Stimulated activated CD8-positive, alpha-beta memory T cell treated with anti-CD3 and anti-CD28 coated beads, Interleukin-15, amount 100 ng/mL, for 1 hour (primary cell): ENCODE results near the gene FRMD4B.

ENCODE experiments used
- DNase-seq: peaks from one replicate; pipeline ENCODE4 v3.0.0-alpha.2; 2020; ENCODE audit warnings: low read depth

Gene FRMD4B

DNA sequence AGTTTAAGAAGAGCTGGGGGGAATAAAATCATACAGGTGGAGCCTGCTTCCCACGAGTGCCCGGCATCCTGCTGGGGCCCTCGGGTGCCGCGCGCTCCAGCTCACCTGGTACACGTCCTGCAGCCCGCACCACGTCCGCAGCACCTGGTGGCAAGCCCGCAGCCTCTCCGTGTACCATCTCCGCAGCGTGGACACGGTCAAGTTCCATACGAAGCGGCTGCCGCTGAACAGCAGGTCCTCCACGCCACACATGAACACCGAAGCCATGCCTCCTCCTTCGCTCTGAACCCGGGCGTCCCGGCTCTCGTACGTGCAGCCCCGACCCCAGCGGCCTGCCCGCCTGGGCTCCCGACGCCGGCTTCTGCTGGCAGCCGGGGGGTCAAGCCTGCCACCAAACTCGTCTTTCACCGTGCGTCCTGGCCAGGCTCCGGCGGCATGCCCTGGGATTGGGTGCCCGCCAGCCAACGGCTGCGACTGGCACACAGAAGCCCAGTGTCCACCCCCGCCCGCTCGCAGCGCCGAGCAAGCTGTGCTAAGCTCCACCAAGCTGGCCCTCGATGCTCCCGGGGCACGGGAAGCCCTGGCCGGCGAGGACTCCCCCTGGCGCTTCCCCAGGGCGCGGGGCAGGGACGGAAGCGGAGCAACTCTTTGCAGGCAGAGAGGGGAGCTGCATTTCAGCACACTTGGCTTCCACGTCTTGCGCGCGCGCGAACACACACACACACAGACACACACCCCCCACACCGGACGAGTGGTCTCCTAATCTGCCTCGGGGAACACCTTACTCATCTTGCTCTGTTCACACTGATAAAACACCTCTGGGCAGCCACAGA lies at the start of gene FRMD4B:
TSS of gene FRMD4B (minus strand) at position 366 of the 833 bp plus-strand sequence. CDS start at position 267, 99 bp downstream.
- DNase-seq, result no peak

DNA sequence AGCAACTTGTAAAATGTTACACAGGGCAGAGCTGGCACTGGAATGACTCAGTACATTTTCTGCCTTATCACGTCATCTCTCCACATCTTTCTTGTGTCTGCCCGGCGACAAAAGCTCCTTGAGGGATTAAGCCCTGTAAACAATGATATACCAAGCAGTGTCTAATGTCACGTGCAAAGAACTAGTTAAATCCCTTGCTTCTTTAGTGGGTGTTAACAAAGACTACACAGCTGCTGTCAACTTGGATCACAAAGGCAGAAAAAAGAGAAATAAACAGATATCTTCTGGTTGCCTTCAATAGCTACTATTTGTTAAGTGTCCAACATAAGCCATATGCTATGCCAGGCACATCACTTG lies 48.1 kb upstream of the FRMD4B start:
- DNase-seq, result no peak

DNA sequence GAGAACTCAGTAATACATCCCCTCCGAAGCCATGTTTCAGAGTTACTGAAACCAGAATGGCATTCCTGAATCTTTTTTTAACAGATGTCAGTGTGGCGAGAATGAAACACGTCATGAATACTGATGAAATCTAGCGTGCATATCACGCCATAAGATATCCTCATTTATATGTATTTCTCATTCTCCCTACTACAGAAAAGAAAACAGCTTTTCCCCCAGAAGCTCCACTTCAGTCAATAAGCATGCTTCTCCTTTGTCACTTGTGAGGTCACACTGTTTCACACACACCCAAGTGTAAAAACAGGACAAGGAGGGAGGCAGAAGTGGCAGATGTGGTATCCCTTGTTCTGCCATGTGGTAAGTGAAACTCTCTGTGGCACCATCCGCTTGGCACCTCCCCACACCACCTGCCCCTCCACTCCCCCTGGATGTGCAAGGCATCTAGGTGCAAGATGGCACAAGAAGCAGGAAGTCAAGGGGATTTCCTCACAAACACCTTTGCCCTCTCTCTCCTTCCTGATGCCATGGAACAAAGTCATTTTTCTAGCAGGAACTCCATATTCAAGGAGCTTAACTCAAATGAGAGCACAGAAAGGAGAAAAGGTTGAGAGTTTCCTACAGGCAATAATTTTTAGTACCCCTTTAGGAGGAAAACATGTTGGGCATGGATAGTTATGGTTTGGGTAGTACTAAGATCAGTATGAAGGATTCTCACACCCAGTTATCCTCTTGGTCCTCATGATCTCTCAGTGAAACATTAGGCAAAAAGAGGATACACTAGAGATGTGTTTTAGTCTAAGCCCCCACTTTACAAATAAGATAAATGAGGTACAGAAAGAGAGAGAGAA lies 47.5 kb upstream of the FRMD4B start:
- DNase-seq, result no peak

DNA sequence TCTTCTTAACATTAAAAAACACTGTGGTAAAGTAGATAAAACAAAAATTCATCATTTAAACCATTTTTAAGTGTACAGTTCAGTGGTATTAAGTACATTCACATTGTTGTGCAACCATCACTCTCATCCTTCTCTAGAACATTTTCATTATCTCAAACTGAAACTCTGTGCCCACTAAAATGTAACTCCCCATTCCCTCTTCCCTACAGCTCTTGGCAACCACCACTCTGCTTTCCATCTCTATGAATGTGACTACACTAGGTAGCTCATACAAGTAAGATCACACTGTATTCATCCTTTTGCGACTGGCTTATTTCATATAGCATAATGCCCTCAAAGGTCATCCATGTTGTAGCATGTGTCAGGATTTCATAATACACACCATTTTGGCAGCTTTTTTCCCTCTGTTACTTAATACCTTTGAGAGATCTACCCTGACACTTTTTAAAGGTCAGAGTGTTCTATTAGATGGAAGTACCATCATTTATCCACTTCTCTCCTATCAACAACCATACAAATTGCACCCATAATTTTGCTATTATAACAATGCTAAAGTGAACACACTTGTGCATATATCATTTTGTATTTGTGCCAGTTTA lies 42.9 kb upstream of the FRMD4B start:
- DNase-seq, result no peak

DNA sequence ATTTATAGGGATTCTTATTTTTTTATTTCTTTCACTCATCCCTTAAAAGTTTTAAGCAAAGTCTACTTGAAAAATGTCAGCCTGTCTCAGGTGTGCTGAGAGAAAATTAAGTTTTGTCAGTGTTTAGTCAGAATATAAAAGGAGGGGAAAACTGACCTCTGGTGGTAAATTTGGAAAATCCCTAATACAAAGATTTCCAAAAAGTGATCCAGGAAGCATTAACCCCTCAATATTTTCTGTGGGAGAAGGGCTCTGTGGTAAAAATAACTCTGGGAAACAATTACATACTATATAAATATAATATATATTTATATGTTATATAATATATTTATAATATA lies 41.0 kb upstream of the FRMD4B start:
- DNase-seq, result no peak

DNA sequence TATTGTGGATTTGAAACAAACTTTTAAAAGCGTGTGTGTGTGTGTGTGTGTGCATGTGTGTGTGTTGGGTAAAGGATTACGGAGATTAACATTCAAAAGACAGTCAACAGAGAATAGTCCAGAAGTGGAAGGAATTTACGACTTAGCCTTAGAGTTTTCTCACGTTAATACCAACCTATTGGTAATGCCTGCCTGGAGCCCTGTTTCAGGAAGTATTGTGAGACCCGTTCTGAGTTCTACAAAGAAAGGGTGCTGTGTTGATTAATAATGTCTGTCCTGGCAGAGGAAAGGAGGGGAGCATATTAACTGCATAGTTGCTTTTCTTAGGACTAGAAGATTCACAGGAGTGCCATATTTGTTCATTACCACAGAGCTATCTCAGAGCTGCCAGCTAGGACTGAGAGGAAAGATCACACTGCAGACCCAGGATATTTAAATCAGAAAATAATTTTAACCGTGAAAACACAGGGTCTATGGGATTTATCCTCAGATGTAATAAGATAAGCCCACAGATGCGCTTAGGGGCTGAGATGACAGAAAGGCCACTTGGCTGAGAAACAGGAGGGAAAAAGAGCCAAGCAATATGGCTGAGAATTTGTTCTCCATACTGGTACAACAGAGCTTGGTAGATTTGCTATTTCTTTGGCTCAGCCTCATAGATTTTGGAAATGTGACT lies 40.5 kb upstream of the FRMD4B start:
- no peak for DNase-seq

DNA sequence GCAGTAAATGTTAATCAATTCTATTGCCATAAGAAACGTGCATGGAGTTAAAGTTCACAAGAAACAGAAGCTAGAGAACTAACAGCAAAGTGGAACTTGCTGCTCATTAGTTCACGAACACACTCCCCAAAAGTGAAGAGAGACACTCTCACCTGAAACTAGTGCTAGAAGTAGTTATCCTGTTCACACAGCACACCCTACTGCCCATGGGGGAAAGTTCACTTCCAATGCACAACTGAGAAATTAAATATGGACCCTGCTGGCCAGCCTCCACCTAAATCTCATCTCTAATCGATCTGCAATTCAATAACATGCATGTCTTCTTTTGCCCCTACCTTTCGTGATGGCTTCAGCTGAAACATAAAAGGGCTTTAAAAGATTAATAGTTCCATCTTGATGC lies 39.4 kb upstream of the FRMD4B start:
- no peak for DNase-seq

DNA sequence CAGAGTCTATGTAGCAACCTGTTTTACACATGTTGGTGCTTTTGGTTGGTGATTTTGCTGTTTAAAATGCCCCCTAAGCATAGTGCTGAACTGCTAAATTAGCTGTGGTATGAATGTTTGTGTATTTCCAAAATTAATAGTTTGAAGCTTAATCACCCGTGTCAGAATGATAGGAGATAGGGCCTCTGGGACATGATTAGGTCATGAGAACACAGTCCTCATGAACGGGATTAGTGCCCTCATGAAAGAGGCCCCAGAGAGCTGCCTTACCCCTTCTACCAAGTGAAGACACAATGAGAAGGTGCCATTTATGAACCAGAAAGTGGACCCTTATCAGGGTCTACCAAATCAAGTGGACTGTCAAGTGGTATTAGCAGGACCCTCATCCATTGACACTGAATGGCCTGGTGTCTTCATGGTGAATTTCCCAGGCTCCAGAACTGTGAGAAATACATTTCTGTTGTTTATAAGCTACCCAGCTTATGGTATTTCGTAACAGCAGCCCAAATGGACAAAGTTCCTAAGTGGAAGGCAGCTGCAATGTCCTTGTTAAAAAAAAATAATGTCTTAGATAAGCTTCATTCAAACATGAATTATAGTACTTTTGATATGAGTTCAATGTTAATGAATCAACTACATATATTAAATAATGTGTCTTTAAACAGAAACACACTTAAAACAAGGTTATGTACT lies 37.7 kb upstream of the FRMD4B start:
- DNase-seq, result no peak

DNA sequence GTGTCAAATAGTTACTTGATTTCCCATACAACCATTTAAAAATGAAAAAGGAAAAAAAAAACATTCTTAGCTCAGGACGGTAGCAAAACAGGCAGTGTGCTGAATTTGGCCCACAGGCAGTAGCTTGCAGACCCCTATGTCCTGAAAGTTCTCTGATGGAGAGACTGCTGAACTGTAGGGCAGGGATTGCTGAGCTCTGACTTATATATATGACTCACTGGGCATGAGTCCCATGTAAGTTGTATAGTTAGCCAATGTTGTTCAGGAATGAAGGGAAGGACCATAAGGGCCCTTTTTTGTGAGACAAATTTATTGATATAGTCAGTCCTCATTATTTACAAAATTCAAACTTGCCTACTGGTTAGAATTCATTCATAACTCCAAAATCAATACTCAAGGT lies 36.9 kb upstream of the FRMD4B start:
- DNase-seq, result no peak

DNA sequence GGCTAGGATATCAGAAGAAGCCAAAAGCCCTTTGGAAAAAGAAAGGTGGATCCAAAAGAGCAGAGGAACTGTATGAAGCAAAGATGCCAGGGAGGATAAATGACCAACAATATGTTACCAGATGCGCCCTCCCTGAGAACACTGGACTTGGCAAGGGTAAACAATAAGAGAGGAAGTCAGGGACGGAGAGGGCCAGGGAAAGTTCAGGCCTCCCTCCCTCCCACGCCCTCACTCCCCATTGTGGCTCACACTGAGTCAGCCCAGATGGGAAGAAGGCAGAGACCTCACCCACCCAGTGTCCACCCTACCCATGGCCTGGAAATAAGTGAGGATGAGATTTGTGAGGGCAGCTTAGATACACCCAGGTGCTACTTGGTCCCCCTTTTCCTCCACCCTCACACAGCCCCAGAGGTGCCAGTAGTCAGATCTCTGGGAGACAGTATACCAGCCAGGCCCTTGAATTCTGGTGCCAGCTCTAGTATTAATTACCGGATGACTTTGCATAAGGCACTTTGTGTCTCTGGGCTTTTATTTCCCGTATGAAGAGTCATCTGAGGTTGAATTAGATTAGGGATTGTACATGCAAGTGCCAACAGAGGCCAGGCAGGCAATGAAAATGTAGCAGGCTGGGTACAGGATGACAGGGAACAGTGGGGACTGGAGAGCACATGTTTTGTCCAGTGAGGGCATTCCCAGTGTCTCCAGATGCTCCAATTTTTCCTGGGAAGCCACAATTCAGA lies 35.1 kb upstream of the FRMD4B start:
- no peak for DNase-seq

DNA sequence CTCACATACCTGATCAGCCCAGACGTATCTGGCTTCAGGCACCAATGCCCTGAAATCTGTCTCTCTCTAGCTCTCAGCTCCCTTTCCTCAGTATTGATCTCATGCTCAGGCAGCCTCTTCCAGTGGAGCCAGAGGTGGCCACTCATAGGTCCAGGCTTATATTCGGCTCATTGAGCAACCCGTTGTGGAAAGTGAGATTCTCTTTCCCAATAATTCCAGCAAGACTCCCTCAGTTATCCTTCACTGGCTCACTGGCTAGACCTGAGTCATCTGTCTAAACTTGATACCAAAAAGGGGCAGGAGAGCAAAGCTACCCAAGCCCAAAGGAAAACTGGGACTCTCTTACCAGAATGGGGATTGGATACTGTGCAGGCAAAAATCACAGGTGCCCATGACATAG lies 33.4 kb upstream of the FRMD4B start:
- no peak for DNase-seq

DNA sequence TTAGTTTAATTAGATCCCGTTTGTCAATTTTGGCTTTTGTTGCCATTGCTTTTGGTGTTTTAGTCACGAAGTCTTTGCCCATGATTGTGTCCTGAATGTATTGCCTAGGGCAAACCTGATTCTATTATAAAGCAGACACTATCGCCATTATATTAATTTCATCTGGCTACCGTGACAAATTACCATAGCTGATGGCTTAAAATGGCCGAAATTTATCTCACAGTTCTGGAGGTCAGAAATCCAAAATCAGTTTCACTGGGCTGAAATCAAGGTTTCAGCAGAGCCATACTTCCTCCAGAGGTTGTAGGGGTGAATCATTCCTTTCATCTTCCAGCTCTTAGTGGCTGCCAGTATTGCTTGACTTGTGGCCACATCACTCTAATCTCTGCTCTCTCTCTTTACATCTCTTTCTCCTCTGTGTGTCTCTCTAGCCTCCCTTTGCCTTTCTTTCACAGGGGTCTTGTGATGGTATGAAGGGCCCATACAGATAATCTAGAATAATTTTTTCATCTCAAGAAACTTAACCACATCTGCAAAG lies 31.7 kb upstream of the FRMD4B start:
- no peak for DNase-seq

DNA sequence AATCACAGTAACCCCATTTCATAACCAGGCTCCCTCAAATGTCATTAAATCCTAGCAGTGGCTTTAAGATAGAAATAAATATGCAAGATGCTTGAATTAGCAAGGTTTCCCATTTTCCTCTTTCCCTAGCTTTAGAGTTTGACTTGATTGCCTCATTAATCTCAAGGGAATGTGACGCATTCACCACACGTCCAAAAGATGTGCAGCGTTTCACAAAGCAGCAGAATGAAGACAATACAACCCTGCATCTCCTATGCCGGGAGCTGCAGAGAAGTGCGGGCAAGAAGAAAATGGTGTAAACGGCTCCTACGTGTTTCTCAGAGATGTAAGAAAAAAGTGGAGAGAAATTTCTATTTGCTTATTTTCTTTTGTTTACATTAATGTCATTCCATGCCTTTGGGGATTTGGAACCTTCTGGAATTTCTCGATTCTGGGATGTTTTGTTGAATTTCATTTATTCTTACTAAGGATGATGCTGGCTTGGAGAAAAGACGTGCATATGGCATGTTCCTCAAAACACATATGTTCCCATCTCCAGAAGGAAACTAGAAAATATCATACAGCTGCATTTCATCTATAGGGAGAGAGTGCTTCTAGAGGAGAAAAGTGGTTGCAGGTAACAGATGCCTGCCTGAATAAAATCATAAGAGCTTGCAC lies 27.8 kb upstream of the FRMD4B start:
- no peak for DNase-seq

DNA sequence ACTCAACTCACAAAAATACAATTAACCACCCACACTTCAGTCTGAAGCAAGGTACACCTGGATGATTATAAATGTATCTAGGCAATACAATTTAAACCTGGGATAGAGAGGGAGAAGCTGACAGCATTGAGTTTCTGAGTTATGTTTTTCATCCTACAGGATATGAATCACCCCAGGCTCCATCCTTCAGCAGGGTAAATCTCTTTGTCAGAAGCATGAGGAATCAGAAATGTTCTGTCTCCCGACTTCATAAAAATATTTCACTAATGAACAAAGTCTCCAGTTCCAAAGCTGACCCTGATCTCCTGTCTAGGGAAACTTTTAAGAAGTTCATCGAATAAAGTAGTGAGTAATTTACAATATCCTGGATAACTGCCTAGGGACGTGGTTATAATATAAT lies 25.5 kb upstream of the FRMD4B start:
- DNase-seq, result no peak

DNA sequence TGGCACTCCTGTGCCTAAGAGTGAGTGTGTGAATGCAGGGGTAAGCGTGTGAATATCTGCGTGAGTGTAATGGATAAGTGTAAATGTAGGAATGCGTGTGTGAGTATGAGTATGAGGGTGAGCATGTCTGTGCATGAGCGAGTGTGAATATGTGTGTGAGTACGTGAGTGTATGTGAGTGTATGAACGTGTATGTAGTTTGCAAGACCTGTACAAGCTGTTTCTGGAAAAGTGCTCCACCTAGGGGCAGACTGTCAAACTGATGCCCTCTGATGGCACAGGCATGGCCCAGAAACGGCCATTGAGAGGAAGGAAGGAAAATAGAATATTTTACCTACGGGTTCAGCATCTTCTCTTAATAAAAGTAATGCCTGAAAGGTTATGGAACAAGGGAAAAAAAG lies 24.4 kb upstream of the FRMD4B start:
- peak; percentile 48 for DNase-seq

DNA sequence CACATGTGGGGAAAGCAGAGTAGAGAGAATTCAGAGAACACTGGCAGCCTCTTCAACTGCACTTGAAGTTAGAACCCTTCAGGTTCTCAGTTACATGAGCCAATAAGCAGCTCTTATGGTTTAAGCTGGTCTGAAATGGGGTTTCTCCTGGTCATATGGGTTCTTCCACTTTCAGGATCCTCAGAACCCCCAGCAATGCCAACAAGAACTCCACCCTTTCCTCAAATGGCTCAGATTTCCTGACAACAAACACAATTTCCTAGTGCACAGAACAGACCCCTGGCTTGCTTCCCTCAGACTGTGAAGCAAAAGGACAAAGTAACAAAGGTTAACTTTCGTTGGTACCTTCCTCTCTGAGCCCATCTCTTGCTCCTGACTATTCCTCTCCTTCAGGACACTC lies 23.9 kb upstream of the FRMD4B start:
- DNase-seq, result no peak

DNA sequence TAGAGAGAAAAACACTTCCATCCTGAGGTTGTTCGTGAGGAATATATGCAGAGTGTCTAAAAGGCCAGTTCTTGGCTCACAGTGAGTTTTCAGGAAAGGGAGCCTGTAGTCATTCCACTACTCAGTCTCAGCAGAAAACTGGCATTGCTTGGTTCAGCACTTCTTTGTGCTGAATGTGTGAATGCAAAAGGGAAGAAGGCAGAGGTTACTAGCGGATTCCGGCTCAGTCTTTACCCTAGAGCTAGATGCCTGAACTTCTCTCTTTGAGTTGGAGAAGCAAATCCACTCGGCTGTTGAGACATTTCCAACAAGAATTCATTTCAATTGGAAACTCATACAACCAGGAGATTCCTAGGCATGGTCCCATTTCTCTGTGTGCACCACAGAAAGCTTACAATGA lies 23.1 kb upstream of the FRMD4B start:
- DNase-seq, result no peak

DNA sequence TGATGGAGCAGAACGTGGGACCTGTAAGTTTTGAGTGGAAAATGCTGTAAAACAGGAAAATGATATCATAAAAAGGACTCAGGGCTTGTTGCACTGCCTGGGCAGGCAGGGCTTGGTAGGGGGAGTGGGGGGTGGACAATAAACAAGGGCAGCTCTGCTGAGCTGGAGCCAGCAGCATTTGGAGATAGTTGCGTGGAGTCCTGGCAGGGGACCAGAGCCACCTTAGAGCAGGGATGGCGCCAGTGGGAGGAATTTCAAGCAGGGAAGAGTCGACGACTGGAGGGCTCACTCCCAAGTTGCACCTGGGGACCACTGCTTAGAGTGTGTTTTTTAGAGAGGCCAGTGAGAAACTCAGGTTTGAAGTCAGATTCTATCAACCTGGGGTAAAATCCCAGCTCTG lies 22.7 kb upstream of the FRMD4B start:
- DNase-seq, result no peak

DNA sequence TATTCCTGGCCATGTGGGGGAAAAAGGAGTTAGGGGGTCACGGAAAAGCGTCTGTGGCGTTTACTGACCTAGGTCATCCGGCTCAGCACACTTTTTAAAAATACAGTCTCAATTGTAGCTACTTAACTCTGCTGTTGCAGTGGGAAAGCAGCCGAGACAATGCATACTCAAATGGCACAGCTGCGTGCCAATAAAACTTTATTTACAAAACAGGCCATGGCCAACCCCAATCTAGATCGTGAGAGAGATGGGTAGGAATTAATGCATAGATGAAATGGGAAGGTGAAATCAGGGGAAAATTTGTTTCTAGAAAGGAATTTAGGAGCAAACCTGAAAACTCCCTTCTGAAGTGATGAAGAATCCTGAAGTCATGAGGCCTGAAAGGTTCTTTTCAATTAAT lies 22.0 kb upstream of the FRMD4B start:
- no peak for DNase-seq

DNA sequence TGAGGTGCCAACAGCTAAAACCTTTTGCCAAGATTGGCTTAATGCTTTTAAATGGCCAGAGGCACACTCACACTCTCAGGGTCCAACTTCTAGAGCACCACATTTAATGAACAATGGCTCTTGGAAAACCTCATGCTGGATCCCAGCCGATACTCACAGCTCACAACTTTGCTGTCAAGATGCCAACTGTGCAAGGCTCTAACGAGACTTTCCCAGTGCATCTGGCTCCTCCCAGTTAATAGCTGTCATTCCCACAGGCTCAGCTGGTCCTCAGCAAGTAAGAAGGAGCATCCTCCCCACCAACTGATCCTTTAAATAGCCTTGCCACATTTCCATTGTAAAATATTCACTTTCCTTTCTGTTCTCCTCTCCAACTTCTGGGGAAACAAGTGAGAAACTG lies 20.3 kb upstream of the FRMD4B start:
- no peak for DNase-seq
